ENCODE results near the gene CLCNKA. TPM values are rescaled to one million over a fixed set of nuclear protein-coding genes. Genes with fewer than 3 reads are reported as not detected.
"Not testable (repeated sequence)": the region's sequence is repeated elsewhere in the genome, so short reads cannot be mapped to it uniquely, and the experiment has no call there.

CLCNKA gene
- total RNA-seq, 1 donor from 2014 or later = 2.2 TPM

DNA sequence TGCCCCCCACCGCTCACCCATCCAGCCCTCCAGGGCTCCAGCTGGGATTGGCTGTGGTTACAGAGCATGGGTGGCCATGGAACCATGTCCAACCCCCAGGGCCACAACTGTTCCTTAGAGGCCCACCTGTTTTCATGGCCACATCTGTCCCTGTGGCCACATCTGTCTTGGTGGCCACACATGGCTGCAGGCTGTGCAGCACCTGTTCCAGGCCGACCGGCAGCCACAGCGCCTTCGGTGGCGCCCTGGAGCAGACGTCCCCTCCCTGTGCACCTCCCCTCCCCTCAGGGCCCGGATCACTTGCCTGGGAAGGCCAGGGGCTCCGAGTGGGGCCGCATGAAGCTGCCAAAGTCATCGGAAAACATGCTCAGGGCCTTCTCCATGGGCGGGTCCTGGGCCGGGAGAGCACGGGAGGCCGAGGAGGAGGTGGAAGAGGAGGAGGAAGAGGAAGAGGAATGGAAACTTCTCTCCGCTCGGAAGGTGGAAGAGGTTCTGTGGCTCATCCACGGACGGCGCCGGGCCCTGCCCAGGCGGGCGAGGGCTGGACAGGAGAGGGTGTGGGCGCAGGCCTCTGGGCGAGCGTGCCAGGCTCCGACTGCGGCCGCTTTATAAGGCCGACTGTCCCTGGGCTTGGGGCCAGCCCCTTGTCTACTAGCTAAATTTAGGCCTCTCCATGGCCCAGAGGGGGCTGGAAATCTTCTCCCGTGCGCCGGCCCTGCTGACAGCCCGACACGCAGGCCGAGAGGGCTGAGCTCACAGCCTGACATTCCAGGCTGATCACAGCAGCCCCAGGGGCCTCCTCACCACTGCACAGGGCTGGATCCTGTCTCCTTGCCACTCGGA, 4.2 kb upstream of the CLCNKA start, which contains the start of gene HSPB7:
Gene HSPB7 (minus strand): TSS at position 583 of the 843 bp plus-strand sequence. CDS start 80 bp downstream, at position 503.
- H3K9me3 Mint-ChIP-seq (ENCODE audit: low read depth) = no peaks in the 10 kb centered on the region
- H3K4me3 Mint-ChIP-seq (ENCODE audit: low read depth) = no peak within 1 kb of the TSS
- H3K27ac Mint-ChIP-seq = no peak within 1 kb of the TSS
- TF ChIP-seq, protein P1, sequence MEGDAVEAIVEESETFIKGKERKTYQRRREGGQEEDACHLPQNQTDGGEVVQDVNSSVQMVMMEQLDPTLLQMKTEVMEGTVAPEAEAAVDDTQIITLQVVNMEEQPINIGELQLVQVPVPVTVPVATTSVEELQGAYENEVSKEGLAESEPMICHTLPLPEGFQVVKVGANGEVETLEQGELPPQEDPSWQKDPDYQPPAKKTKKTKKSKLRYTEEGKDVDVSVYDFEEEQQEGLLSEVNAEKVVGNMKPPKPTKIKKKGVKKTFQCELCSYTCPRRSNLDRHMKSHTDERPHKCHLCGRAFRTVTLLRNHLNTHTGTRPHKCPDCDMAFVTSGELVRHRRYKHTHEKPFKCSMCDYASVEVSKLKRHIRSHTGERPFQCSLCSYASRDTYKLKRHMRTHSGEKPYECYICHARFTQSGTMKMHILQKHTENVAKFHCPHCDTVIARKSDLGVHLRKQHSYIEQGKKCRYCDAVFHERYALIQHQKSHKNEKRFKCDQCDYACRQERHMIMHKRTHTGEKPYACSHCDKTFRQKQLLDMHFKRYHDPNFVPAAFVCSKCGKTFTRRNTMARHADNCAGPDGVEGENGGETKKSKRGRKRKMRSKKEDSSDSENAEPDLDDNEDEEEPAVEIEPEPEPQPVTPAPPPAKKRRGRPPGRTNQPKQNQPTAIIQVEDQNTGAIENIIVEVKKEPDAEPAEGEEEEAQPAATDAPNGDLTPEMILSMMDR (IDR thresholded peaks at IDR 0.05; ENCODE audit: unreplicated experiment) = peak; percentile 24
- peaks cover 25% of the 10 kb centered on the region for H3K27me3 Mint-ChIP-seq
- DNase-seq (ENCODE audit: low spot score, unreplicated experiment) = no peak
- H3K4me1 Mint-ChIP-seq (ENCODE audit: low read depth) = peaks cover 16% of the 10 kb centered on the region
- H3K36me3 Mint-ChIP-seq (ENCODE audit: insufficient read depth) = no peaks in the 10 kb centered on the region

DNA sequence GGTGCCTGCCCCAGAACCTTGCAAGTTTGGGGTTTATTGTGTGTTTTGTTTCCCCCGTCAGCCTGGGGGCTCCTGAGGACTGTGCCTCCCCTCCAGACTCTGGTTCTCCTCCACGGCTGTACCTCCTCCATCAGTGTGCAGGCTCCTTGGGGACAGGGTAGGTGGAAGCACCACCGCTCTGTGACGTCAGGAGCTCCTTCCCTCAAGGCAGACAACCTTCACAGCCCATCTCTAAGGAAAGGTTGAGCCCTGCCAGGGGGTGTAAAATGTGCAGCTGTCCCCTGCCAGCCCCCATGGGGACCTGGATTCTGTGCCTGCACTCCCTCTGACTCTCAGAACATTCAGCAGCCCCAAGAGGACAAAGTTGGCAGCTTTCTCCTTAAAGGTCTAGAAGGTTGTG, 3.5 kb upstream of the CLCNKA start:
- Mint-ChIP-seq H3K27ac (no peak overlapping the region), H3K4me3 (ENCODE audit: low read depth) (no peak overlapping the region), H3K36me3 (ENCODE audit: insufficient read depth) (no peaks in the 10 kb centered on the region), H3K9me3 (ENCODE audit: low read depth) (no peaks in the 10 kb centered on the region), H3K4me1 (ENCODE audit: low read depth) (peaks cover 16% of the 10 kb centered on the region), H3K27me3 (peaks cover 25% of the 10 kb centered on the region)
- no peak for DNase-seq (ENCODE audit: low spot score, unreplicated experiment)
- TF ChIP-seq, protein P1 (IDR thresholded peaks at IDR 0.05; ENCODE audit: unreplicated experiment) = no peak

DNA sequence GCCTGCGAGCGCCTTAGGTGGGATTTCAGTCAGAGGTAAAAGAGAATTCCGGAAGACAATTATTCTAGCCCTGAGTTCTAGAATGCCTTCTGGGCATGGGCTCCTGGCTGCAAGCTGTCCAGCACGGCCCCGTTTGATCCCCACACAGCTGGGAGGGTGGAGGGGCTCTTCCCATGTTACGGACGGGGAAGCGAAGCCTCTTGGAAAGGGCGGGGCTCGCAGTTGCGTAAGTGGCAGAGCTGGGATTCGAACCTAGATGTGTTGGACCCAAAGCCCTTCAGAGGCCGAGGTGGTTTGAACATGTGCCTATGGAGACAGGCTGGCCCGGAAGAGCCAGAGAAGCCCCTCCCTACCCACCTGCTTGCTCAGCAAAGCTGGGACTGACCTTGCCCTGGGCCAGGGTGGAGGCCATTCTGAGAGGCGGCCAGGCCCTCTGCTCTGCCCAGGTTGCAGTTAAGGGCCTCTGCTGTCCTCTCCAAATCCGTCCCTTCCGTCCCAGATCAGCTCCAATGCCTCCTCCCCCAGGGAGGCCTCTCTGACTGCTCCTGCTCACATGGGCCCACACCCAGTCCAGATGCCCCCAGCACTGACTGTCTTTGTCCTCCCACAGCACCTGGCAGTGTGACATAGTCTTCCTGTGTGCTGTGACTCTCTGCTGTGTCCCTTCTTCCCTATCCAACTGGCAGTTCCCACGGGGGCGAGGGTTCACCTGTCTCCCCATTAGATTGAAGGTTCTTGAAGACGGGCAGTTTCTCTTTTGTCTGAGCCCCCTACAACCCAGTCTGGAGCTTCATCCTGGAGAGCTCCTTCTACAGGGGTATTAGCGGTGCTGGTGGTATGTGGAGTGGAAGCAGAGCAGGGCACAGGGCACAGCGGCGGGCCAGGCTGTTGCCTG, 2.8 kb upstream of the CLCNKA start:
- Mint-ChIP-seq H3K27ac (peak overlapping the region; percentile 80), H3K9me3 (ENCODE audit: low read depth) (no peaks in the 10 kb centered on the region), H3K36me3 (ENCODE audit: insufficient read depth) (no peaks in the 10 kb centered on the region), H3K27me3 (peaks cover 28% of the 10 kb centered on the region), H3K4me3 (ENCODE audit: low read depth) (no peak overlapping the region), H3K4me1 (ENCODE audit: low read depth) (peaks cover 14% of the 10 kb centered on the region)
- DNase-seq (ENCODE audit: low spot score, unreplicated experiment) = no peak
- TF ChIP-seq, protein P1 (IDR thresholded peaks at IDR 0.05; ENCODE audit: unreplicated experiment) = no peak

DNA sequence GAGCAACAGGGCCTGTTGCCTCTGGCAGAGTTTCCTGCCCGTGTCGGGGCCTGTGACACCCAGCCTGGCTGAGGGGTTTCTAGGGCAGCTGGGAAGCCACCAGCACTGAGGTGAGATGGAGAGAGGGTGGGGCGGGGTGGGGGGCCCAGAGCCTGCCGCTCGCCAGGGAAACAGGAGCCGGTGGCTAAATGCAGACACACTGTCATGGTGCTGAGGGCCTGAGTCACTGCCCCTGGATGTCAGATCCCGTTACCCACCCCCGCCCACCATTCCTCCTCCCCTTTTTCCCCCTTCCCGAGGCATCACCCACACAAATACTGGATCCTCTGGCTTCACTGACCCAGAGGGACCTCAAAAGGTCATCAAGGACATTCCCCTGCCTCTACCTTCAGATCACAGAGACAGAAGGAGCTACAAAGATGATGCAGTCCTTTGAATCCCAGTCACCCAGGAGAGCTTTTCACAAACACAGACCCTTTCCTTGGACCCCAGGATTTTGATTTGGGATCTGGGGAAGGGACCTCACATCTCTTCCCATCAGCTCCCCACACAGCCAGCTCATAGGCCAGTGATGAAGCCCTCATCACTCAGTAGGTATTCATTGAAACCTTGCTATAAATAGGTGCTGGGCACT, 2.1 kb upstream of the CLCNKA start:
- H3K27ac Mint-ChIP-seq = peak overlapping the region; percentile 80
- TF ChIP-seq, protein P1 (IDR thresholded peaks at IDR 0.05; ENCODE audit: unreplicated experiment) = no peak
- H3K4me3 Mint-ChIP-seq (ENCODE audit: low read depth) = no peak overlapping the region

DNA sequence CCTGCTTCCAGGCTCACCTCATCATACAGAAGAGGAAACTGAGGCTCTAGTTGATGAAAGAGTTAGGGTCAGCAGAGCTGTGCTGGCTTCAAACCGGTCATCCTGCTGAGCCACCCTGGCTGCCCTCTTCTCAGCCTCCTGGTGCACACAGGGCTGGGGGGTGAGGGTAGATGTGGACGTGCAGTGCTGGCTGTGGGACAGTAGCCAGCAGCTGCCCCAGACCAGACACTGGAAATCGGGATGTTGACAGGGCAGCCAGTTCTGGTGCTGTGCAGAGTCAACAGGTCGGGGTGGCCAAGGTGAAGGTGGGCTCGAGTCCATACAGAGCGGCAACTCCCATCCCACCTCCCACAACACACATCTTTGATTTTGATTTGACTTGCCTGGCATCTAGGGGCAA, 1.5 kb upstream of the CLCNKA start:
- Mint-ChIP-seq H3K9me3 (ENCODE audit: low read depth) (no peaks in the 10 kb centered on the region), H3K36me3 (ENCODE audit: insufficient read depth) (no peaks in the 10 kb centered on the region), H3K27me3 (peaks cover 37% of the 10 kb centered on the region), H3K4me1 (ENCODE audit: low read depth) (peaks cover 13% of the 10 kb centered on the region), H3K27ac (no peak overlapping the region), H3K4me3 (ENCODE audit: low read depth) (no peak overlapping the region)
- DNase-seq (ENCODE audit: low spot score, unreplicated experiment) = no peak
- TF ChIP-seq, protein P1 (IDR thresholded peaks at IDR 0.05; ENCODE audit: unreplicated experiment) = no peak

More for the DNA sequence above, 2.1 kb upstream of the CLCNKA start:
- Mint-ChIP-seq H3K36me3 (ENCODE audit: insufficient read depth) (no peaks in the 10 kb centered on the region), H3K27me3 (peaks cover 34% of the 10 kb centered on the region), H3K9me3 (ENCODE audit: low read depth) (no peaks in the 10 kb centered on the region), H3K4me1 (ENCODE audit: low read depth) (peaks cover 13% of the 10 kb centered on the region)
- DNase-seq (ENCODE audit: low spot score, unreplicated experiment) = no peak

DNA sequence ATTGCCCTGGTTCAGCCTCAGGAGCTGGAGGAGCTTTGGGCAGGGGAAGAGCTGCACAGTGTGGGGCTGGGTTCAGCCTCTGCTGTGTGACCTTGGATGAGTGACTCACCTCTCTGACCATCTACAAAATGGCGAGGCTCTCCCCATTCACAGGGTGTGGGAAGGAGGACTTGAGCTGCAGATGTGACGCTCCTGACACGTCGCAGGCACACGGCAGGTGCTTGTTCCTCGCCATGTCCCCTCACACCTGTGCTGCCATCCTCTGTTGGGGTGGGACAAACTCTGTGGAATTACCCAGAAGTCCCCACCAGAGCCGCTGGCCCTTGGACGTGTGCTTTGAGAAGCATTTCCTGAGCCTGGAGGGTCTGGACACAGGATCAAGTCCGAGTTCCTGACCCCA, 958 bp upstream of the CLCNKA start:
- Mint-ChIP-seq H3K4me1 (ENCODE audit: low read depth) (peaks cover 13% of the 10 kb centered on the region), H3K27me3 (peaks cover 40% of the 10 kb centered on the region)

More for the DNA sequence above, 958 bp upstream of the CLCNKA start:
- not testable (repeated sequence) for H3K36me3 Mint-ChIP-seq (ENCODE audit: insufficient read depth); DNase-seq (ENCODE audit: low spot score, unreplicated experiment); H3K9me3 Mint-ChIP-seq (ENCODE audit: low read depth); H3K4me3 Mint-ChIP-seq (ENCODE audit: low read depth); H3K27ac Mint-ChIP-seq

Measured in progenitor cell of endocrine pancreas (in vitro differentiated cells).